Keratinocyte (primary cell): ENCODE data around the gene PRDM7. TPM values are rescaled to one million over a fixed set of nuclear protein-coding genes. Genes with fewer than 3 reads are reported as not detected.

ENCODE experiments used
- DNase-seq: peaks from one replicate; pipeline ENCODE4 v3.0.0-alpha.2; 2011; ENCODE audit warnings: low read depth, missing footprints, low spot score
- FAIRE-seq: peaks from 2 replicates; lab custom pipeline; 2011; peaks lifted over from hg19 to GRCh38; lab: Jason Lieb, UNC
- H2AFZ ChIP-seq: 2 replicates; pipeline ENCODE4 v1.6.0; 2012; ENCODE audit warnings: low read length, control low read depth, inconsistent platforms; ENCODE audit not compliant: control insufficient read depth
- H3K27ac ChIP-seq: 2 replicates; pipeline ENCODE4 v1.5.1; 2011; ENCODE audit warnings: low read length; ENCODE audit not compliant: control insufficient read depth, insufficient read depth
- H3K27me3 ChIP-seq: 3 replicates; pipeline ENCODE4 v1.6.0; 2011; ENCODE audit warnings: low read length; ENCODE audit not compliant: control insufficient read depth, insufficient read depth; ENCODE audit errors: extremely low read depth
- H3K36me3 ChIP-seq, 2 experiments: 2 replicates in 1 of 2; 3 replicates in 1 of 2; pipeline ENCODE4 v1.5.1; 2011; ENCODE audit warnings: low read length in 2 of 2, mild to moderate bottlenecking in 1 of 2; ENCODE audit not compliant: control insufficient read depth in 2 of 2, insufficient read depth in 2 of 2; ENCODE audit errors: extremely low read depth in 1 of 2
- H3K4me1 ChIP-seq: 3 replicates; pipeline ENCODE4 v1.5.1; 2011; ENCODE audit warnings: low read length; ENCODE audit not compliant: control insufficient read depth, insufficient read depth; ENCODE audit errors: extremely low read depth
- H3K4me2 ChIP-seq: 3 replicates; pipeline ENCODE4 v1.6.0; 2011; ENCODE audit warnings: low read depth, low read length; ENCODE audit not compliant: control insufficient read depth, insufficient read depth; ENCODE audit errors: extremely low read depth
- H3K4me3 ChIP-seq, 3 experiments: fragments of 200-600 bp in 1 of 3; sonication (generic) in 1 of 3; 2 replicates in 2 of 3; 3 replicates in 1 of 3; pipeline ENCODE4 v1.5.1; 2011 to 2016; ENCODE audit warnings: low read length in 3 of 3, mild to moderate bottlenecking in 3 of 3, control low read depth in 2 of 3, inconsistent platforms in 1 of 3, low read depth in 1 of 3, mixed read lengths in 1 of 3, mixed run types in 1 of 3, moderate library complexity in 1 of 3; ENCODE audit not compliant: control insufficient read depth in 2 of 3, insufficient read depth in 2 of 3; ENCODE audit errors: extremely low read depth in 1 of 3
- H3K79me2 ChIP-seq: 2 replicates; pipeline ENCODE4 v1.6.0; 2012; ENCODE audit warnings: low read length; ENCODE audit not compliant: control insufficient read depth, insufficient read depth
- H3K9ac ChIP-seq: 3 replicates; pipeline ENCODE4 v1.6.0; 2011; ENCODE audit warnings: low read length; ENCODE audit not compliant: control insufficient read depth, insufficient read depth; ENCODE audit errors: extremely low read depth
- H3K9me1 ChIP-seq: 3 replicates; pipeline ENCODE4 v1.6.0; 2011; ENCODE audit warnings: low read length; ENCODE audit not compliant: control insufficient read depth, insufficient read depth; ENCODE audit errors: extremely low read depth
- H3K9me3 ChIP-seq: 2 replicates; pipeline ENCODE4 v1.5.1; 2012; ENCODE audit warnings: low read depth, low read length; ENCODE audit not compliant: control insufficient read depth
- H4K20me1 ChIP-seq: 3 replicates; pipeline ENCODE4 v1.6.0; 2011; ENCODE audit warnings: low read length; ENCODE audit not compliant: control insufficient read depth, insufficient read depth; ENCODE audit errors: extremely low read depth
- EZH2 ChIP-seq: IDR thresholded peaks from one replicate; pipeline ENCODE4 v1.6.1; 2012; ENCODE audit warnings: inconsistent platforms, mild to moderate bottlenecking, low read length, moderate library complexity
- dilution Hi-C: fragments of 300-500 bp; cut with MboI; formaldehyde crosslinking; loops from one replicate; pipeline ENCODE4 v1.7.0; 2020; ENCODE audit warnings: low sequenced_read_pairs; ENCODE audit not compliant: extremely low pct_ligation_motif_present
- polyA plus RNA-seq, 5 experiments: library from polyadenylated mRNA; depleted of rRNA in 3 of 5; stranded (reverse) in 3 of 5; stranded (forward) in 1 of 5; unstranded in 1 of 5; fragments of >200 nt; gene quantifications; 1 replicate in 1 of 5; 2 replicates in 3 of 5; 3 replicates in 1 of 5; pipeline versions ENCODE4 v1.2.1 to v1.2.3, GENCODE V29; 2011 to 2012; ENCODE audit warnings: missing spikeins in 2 of 5, low read depth in 1 of 5, low replicate concordance in 1 of 5
- TF ChIP-seq, protein P1 (sequence below), 3 experiments: IDR thresholded peaks in 1 of 3; conservative IDR thresholded peaks in 1 of 3; optimal IDR thresholded peaks in 1 of 3; 2 replicates in 2 of 3; 3 replicates in 1 of 3; pipeline versions ENCODE3 to v1.5.1; 2011; ENCODE audit warnings: low read length in 3 of 3, mild to moderate bottlenecking in 3 of 3, moderate library complexity in 2 of 3, control low read depth in 1 of 3, inconsistent platforms in 1 of 3; ENCODE audit not compliant: insufficient read depth in 2 of 3; ENCODE audit errors: extremely low read depth in 1 of 3

The PRDM7 gene
- polyA plus RNA-seq, 1 donor (not counting 4 experiments of a cell fraction or from before 2014, with no cell fraction given), result not detected

GRCh38 chr16:90042946-90043514, 34.1 kb downstream of the PRDM7 start:
- Histone ChIP-seq H3K27me3 (peaks cover 13% of the 10 kb centered on the region), H3K9me3 (no peaks in the 10 kb centered on the region), H3K4me1 (peaks cover 22% of the 10 kb centered on the region), H3K9ac (no peak overlapping the region), H4K20me1 (peaks cover 4% of the 10 kb centered on the region), H3K9me1 (peaks cover 4% of the 10 kb centered on the region), H3K27ac (no peak overlapping the region), H3K4me2 (no peak overlapping the region), H2AFZ (no peak overlapping the region), H3K79me2 (no peaks in the 10 kb centered on the region), H3K36me3 (peaks cover 12 to 16% of the 10 kb centered on the region in 2 experiments), H3K4me3 (no peak overlapping the region)
- no peak for DNase-seq
- dilution Hi-C loops, result no loop called here
- TF ChIP-seq, protein P1, sequence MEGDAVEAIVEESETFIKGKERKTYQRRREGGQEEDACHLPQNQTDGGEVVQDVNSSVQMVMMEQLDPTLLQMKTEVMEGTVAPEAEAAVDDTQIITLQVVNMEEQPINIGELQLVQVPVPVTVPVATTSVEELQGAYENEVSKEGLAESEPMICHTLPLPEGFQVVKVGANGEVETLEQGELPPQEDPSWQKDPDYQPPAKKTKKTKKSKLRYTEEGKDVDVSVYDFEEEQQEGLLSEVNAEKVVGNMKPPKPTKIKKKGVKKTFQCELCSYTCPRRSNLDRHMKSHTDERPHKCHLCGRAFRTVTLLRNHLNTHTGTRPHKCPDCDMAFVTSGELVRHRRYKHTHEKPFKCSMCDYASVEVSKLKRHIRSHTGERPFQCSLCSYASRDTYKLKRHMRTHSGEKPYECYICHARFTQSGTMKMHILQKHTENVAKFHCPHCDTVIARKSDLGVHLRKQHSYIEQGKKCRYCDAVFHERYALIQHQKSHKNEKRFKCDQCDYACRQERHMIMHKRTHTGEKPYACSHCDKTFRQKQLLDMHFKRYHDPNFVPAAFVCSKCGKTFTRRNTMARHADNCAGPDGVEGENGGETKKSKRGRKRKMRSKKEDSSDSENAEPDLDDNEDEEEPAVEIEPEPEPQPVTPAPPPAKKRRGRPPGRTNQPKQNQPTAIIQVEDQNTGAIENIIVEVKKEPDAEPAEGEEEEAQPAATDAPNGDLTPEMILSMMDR (optimal IDR thresholded peaks at IDR 0.05 in 1 of 3, IDR thresholded peaks at IDR 0.05 in 1 of 3, conservative IDR thresholded peaks at IDR 0.05 in 1 of 3; ENCODE audit: extremely low read depth in 1 of 3, insufficient read depth in 2 of 3, low read length in 3 of 3), result no peak
- no peak for TF ChIP-seq EZH2
- no peak for FAIRE-seq

DNA sequence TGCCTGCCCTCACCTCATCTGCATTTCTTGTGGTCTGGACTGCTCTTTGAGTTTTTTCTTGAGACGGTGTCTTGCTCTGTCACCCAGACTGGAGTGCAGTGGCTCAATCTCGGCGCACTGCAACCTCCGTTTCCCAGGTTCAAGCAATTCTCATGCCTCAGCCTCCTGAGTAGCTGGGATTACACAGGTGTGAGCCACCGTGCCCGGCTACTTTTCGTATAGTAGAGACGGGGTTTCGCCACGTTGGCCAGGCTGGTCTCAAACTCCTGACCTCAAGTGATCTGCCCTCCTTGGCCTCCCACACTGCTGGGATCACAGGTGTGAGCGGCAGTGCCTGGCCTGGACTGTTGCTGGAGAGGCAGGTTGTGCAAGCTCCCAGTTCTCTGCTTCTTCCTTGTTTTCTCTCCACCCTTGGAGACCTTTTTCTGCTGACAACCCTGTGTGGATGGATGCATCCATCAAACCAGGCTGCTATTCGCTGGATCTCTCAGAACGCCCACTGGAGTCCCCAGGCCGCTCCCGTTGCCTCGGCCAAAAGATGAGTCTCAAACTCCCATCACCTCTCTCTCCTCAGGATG, 35.1 kb downstream of the PRDM7 start:
- Histone ChIP-seq H3K79me2 (no peaks in the 10 kb centered on the region), H3K4me1 (peaks cover 18% of the 10 kb centered on the region), H2AFZ (no peak overlapping the region), H3K9me3 (no peaks in the 10 kb centered on the region), H3K9me1 (peaks cover 4% of the 10 kb centered on the region), H3K4me2 (no peak overlapping the region), H3K4me3 (no peak overlapping the region), H3K9ac (no peak overlapping the region), H3K27me3 (peaks cover 8% of the 10 kb centered on the region), H3K36me3 (peaks cover 19% of the 10 kb centered on the region in 2 experiments), H3K27ac (no peak overlapping the region), H4K20me1 (peaks cover 4% of the 10 kb centered on the region)
- FAIRE-seq (no peak), DNase-seq (no peak)
- TF ChIP-seq EZH2, result no peak
- TF ChIP-seq, protein P1 (optimal IDR thresholded peaks at IDR 0.05 in 1 of 3, IDR thresholded peaks at IDR 0.05 in 1 of 3, conservative IDR thresholded peaks at IDR 0.05 in 1 of 3; ENCODE audit: extremely low read depth in 1 of 3, insufficient read depth in 2 of 3, low read length in 3 of 3), result no peak
- dilution Hi-C loops, result no loop called here
